MM.1S (cell line): ENCODE measurements around the gene LRP6.

ENCODE experiments used
- EZH2 ChIP-seq: fragments of 300-600 bp; sonication (generic); optimal IDR thresholded peaks from 2 replicates; pipeline ENCODE3; 2017; ENCODE audit warnings: low read depth, mild to moderate bottlenecking, antibody characterized with exemption, low read length, mixed read lengths
- TF ChIP-seq, protein P1 (sequence below): fragments of 300-600 bp; sonication (generic); IDR thresholded peaks from 2 replicates; pipeline ENCODE4 v1.5.1; 2016; ENCODE audit warnings: antibody characterized with exemption, low read length, mixed read lengths

DNA sequence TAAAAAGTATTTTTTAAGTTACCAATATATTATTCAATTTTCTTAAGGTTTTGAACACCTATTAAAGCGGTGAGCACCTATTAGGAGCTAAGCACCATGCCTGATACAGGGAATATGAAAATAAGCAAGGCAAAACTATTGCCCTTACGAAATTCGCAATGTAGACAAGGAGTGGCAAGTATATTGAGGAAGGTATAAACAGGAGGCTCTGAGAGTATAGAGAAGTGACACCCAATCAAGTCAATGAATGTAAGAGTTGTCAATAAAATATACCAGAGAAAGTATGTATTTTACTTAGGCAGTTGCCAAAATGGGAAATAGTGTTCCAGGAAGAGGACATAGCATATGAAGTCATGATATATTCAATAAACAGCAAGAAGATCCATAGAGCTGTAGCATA is 57.2 kb downstream of the LRP6 start:
- TF ChIP-seq, protein P1, sequence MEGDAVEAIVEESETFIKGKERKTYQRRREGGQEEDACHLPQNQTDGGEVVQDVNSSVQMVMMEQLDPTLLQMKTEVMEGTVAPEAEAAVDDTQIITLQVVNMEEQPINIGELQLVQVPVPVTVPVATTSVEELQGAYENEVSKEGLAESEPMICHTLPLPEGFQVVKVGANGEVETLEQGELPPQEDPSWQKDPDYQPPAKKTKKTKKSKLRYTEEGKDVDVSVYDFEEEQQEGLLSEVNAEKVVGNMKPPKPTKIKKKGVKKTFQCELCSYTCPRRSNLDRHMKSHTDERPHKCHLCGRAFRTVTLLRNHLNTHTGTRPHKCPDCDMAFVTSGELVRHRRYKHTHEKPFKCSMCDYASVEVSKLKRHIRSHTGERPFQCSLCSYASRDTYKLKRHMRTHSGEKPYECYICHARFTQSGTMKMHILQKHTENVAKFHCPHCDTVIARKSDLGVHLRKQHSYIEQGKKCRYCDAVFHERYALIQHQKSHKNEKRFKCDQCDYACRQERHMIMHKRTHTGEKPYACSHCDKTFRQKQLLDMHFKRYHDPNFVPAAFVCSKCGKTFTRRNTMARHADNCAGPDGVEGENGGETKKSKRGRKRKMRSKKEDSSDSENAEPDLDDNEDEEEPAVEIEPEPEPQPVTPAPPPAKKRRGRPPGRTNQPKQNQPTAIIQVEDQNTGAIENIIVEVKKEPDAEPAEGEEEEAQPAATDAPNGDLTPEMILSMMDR = no peak
- TF ChIP-seq EZH2 = no peak
